ENCODE measurements around the gene SETX. TPM values are rescaled to one million over a fixed set of nuclear protein-coding genes. Genes with fewer than 3 reads are reported as not detected.
"Not testable (repeated sequence)": the region's sequence is repeated elsewhere in the genome, so short reads cannot be mapped to it uniquely, and the experiment has no call there.

Gene SETX
- total RNA-seq, 6 donors from 2014 or later = 44.3 to 91.4 (median 55.4) TPM

GRCh38 chr9:132390966-132391365 lies 36.2 kb upstream of the SETX start:
- DNase-seq = no peak
- Histone ChIP-seq H3K4me3 (no peak overlapping the region), H3K9me3 (no peaks in the 10 kb centered on the region)

GRCh38 chr9:132387133-132387532 lies 32.3 kb upstream of the SETX start:
- no peak for DNase-seq
- H3K4me1 ChIP-seq = peaks cover 7 to 15% (median 9%) of the 10 kb centered on the region in 4 donors
- ATAC-seq (ENCODE audit: low FRiP score in 2 of 2) = no peak
- H3K36me3 ChIP-seq = peaks cover 45 to 87% (median 68%) of the 10 kb centered on the region in 4 donors
- WGBS, 2 donors = 91 to 96% methylated on average over 7 of the region's 7 CpGs
- TF ChIP-seq POLR2AphosphoS5 (IDR thresholded peaks at IDR 0.05) = no peak
- no peak for TF ChIP-seq EP300 (IDR thresholded peaks at IDR 0.05)
- no peak for TF ChIP-seq CTCF (IDR thresholded peaks at IDR 0.05)
- H3K27ac ChIP-seq = no peak overlapping the region
- no peaks in the 10 kb centered on the region for H3K9me3 ChIP-seq
- H3K27me3 ChIP-seq = no peaks in the 10 kb centered on the region
- H3K4me3 ChIP-seq = no peak overlapping the region

More at GRCh38 chr9:132390966-132391365, 36.2 kb upstream of the SETX start:
- H3K36me3 ChIP-seq = peaks cover 47 to 97% (median 84%) of the 10 kb centered on the region in 4 donors
- H3K27me3 ChIP-seq = no peaks in the 10 kb centered on the region
- ATAC-seq (ENCODE audit: low FRiP score in 2 of 2) = no peak
- WGBS, 2 donors = 76% methylated on average over 7 of the region's 7 CpGs
- no peak overlapping the region for H3K27ac ChIP-seq
- no peaks in the 10 kb centered on the region for H3K4me1 ChIP-seq
- no peak for TF ChIP-seq EP300 (IDR thresholded peaks at IDR 0.05)

GRCh38 chr9:132384376-132384775 lies 29.6 kb upstream of the SETX start:
- Histone ChIP-seq H3K27ac (peak overlapping the region in 2 of 4 donors; percentile 38 to 70), H3K4me1 (peaks cover 7 to 15% (median 9%) of the 10 kb centered on the region in 4 donors), H3K36me3 (peaks cover 25 to 71% (median 40%) of the 10 kb centered on the region in 4 donors), H3K4me3 (no peak overlapping the region), H3K27me3 (no peaks in the 10 kb centered on the region), H3K9me3 (no peaks in the 10 kb centered on the region)
- no peak for ATAC-seq (ENCODE audit: low FRiP score in 2 of 2)
- no peak for TF ChIP-seq EP300 (IDR thresholded peaks at IDR 0.05)
- no peak for TF ChIP-seq POLR2A (IDR thresholded peaks at IDR 0.05)
- no peak for TF ChIP-seq CTCF (IDR thresholded peaks at IDR 0.05)
- TF ChIP-seq POLR2AphosphoS5 (IDR thresholded peaks at IDR 0.05) = no peak
- no peak for DNase-seq
- whole genome bisulfite sequencing, 2 donors = 75 to 76% methylated on average over 8 of the region's 8 CpGs

GRCh38 chr9:132383462-132383883 lies 28.7 kb upstream of the SETX start:
- H3K9me3 ChIP-seq = no peaks in the 10 kb centered on the region
- no peak for ATAC-seq (ENCODE audit: low FRiP score in 2 of 2)
- 56 to 62% methylated on average over 10 of the region's 10 CpGs for WGBS, 2 donors
- no peaks in the 10 kb centered on the region for H3K27me3 ChIP-seq
- DNase-seq = no peak
- H3K36me3 ChIP-seq = peaks cover 19 to 71% (median 37%) of the 10 kb centered on the region in 4 donors
- peak overlapping the region in 3 of 4 donors; percentile 20 to 70 (median 38) for H3K27ac ChIP-seq
- H3K4me3 ChIP-seq = no peak overlapping the region
- TF ChIP-seq POLR2AphosphoS5 (IDR thresholded peaks at IDR 0.05) (peak in 1 of 2 donors; percentile 47), POLR2A (IDR thresholded peaks at IDR 0.05) (no peak), CTCF (IDR thresholded peaks at IDR 0.05) (no peak), EP300 (IDR thresholded peaks at IDR 0.05) (no peak)
- H3K4me1 ChIP-seq = peaks cover 7 to 15% (median 9%) of the 10 kb centered on the region in 4 donors

- Histone ChIP-seq H3K4me3 (no peak overlapping the region), H3K4me1 (peaks cover 7 to 15% (median 9%) of the 10 kb centered on the region in 4 donors), H3K9me3 (no peaks in the 10 kb centered on the region), H3K36me3 (peaks cover 15 to 68% (median 34%) of the 10 kb centered on the region in 4 donors), H3K27me3 (no peaks in the 10 kb centered on the region), H3K27ac (peak overlapping the region in 3 of 4 donors; percentile 10 to 70 (median 38))
- DNase-seq (no peak), ATAC-seq (ENCODE audit: low FRiP score in 2 of 2) (no peak)
- WGBS, 2 donors = 71 to 86% methylated on average over 9 of the region's 9 CpGs
- no peak for TF ChIP-seq POLR2AphosphoS5 (IDR thresholded peaks at IDR 0.05)
- TF ChIP-seq CTCF (IDR thresholded peaks at IDR 0.05) = no peak
- TF ChIP-seq EP300 (IDR thresholded peaks at IDR 0.05) = no peak
- TF ChIP-seq POLR2A (IDR thresholded peaks at IDR 0.05) = no peak
Observed at GRCh38 chr9:132381966-132382541, 27.3 kb upstream of the SETX start.

GRCh38 chr9:132378416-132378815 lies 23.6 kb upstream of the SETX start:
- not testable (repeated sequence) for H3K27me3 ChIP-seq; H3K4me3 ChIP-seq; H3K27ac ChIP-seq; ATAC-seq (ENCODE audit: low FRiP score in 2 of 2); H3K9me3 ChIP-seq; DNase-seq
- Histone ChIP-seq H3K4me1 (peaks cover under 1 to 16% (median 9%) of the 10 kb centered on the region in 4 donors), H3K36me3 (peaks cover 3 to 55% (median 26%) of the 10 kb centered on the region in 4 donors)
- 87 to 92% methylated on average over 3 of the region's 3 CpGs for WGBS, 2 donors

GRCh38 chr9:132377769-132378168 lies 23.0 kb upstream of the SETX start:
- 92 to 98% methylated on average over 2 of the region's 2 CpGs for WGBS, 2 donors

More at GRCh38 chr9:132377769-132378168, 23.0 kb upstream of the SETX start:
- Histone ChIP-seq H3K4me1 (peaks cover 7 to 18% (median 10%) of the 10 kb centered on the region in 4 donors), H3K36me3 (peaks cover 3 to 51% (median 25%) of the 10 kb centered on the region in 4 donors)
- H3K27me3 ChIP-seq; DNase-seq; H3K4me3 ChIP-seq; H3K27ac ChIP-seq; ATAC-seq (ENCODE audit: low FRiP score in 2 of 2); H3K9me3 ChIP-seq: not testable (repeated sequence)
